Measurements from ENCODE around the gene ZBTB39. TPM values are rescaled to one million over a fixed set of nuclear protein-coding genes. Genes with fewer than 3 reads are reported as not detected.

The ZBTB39 gene
- polyA plus RNA-seq, 1 donor from 2014 or later = 6.4 TPM

GRCh38 chr12:57003395-57003794 is 3.0 kb downstream of the ZBTB39 start:
- no peaks in the 10 kb centered on the region for H4K20me1 ChIP-seq (ENCODE audit: insufficient read depth)
- TF ChIP-seq EP300 (conservative IDR thresholded peaks at IDR 0.05; ENCODE audit: poor library complexity, severe bottlenecking) (no peak), SMC3 (conservative IDR thresholded peaks at IDR 0.05; ENCODE audit: poor library complexity) (no peak), POLR2AphosphoS5 (IDR thresholded peaks at IDR 0.05) (no peak), EZH2 (IDR thresholded peaks at IDR 0.05; ENCODE audit: borderline replicate concordance, insufficient read depth, low read length, poor library complexity, severe bottlenecking) (no peak), MXI1 (conservative IDR thresholded peaks at IDR 0.05; ENCODE audit: poor library complexity, severe bottlenecking) (no peak), TAF1 (IDR thresholded peaks at IDR 0.05; ENCODE audit: low read depth) (no peak), RAD21 (conservative IDR thresholded peaks at IDR 0.05) (no peak)
- TF ChIP-seq, protein P1, sequence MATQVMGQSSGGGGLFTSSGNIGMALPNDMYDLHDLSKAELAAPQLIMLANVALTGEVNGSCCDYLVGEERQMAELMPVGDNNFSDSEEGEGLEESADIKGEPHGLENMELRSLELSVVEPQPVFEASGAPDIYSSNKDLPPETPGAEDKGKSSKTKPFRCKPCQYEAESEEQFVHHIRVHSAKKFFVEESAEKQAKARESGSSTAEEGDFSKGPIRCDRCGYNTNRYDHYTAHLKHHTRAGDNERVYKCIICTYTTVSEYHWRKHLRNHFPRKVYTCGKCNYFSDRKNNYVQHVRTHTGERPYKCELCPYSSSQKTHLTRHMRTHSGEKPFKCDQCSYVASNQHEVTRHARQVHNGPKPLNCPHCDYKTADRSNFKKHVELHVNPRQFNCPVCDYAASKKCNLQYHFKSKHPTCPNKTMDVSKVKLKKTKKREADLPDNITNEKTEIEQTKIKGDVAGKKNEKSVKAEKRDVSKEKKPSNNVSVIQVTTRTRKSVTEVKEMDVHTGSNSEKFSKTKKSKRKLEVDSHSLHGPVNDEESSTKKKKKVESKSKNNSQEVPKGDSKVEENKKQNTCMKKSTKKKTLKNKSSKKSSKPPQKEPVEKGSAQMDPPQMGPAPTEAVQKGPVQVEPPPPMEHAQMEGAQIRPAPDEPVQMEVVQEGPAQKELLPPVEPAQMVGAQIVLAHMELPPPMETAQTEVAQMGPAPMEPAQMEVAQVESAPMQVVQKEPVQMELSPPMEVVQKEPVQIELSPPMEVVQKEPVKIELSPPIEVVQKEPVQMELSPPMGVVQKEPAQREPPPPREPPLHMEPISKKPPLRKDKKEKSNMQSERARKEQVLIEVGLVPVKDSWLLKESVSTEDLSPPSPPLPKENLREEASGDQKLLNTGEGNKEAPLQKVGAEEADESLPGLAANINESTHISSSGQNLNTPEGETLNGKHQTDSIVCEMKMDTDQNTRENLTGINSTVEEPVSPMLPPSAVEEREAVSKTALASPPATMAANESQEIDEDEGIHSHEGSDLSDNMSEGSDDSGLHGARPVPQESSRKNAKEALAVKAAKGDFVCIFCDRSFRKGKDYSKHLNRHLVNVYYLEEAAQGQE (IDR thresholded peaks at IDR 0.05; ENCODE audit: borderline replicate concordance) = no peak
- TF ChIP-seq, protein P2, sequence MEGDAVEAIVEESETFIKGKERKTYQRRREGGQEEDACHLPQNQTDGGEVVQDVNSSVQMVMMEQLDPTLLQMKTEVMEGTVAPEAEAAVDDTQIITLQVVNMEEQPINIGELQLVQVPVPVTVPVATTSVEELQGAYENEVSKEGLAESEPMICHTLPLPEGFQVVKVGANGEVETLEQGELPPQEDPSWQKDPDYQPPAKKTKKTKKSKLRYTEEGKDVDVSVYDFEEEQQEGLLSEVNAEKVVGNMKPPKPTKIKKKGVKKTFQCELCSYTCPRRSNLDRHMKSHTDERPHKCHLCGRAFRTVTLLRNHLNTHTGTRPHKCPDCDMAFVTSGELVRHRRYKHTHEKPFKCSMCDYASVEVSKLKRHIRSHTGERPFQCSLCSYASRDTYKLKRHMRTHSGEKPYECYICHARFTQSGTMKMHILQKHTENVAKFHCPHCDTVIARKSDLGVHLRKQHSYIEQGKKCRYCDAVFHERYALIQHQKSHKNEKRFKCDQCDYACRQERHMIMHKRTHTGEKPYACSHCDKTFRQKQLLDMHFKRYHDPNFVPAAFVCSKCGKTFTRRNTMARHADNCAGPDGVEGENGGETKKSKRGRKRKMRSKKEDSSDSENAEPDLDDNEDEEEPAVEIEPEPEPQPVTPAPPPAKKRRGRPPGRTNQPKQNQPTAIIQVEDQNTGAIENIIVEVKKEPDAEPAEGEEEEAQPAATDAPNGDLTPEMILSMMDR (IDR thresholded peaks at IDR 0.05; ENCODE audit: poor library complexity, severe bottlenecking) = no peak

GRCh38 chr12:57001448-57001906 is 4.9 kb downstream of the ZBTB39 start:
- Histone ChIP-seq H3K4me2 (ENCODE audit: low read length) (no peak overlapping the region), H3K9me3 (ENCODE audit: low read length) (no peaks in the 10 kb centered on the region), H3K9ac (ENCODE audit: low read length) (no peak overlapping the region), H4K20me1 (ENCODE audit: insufficient read depth) (no peaks in the 10 kb centered on the region), H3K27me3 (ENCODE audit: insufficient read depth, low read depth, low read length) (no peaks in the 10 kb centered on the region), H3K27ac (ENCODE audit: low read length) (no peak overlapping the region), H3F3A (ENCODE audit: insufficient read depth, low read length, poor library complexity, severe bottlenecking) (no peaks in the 10 kb centered on the region), H3K4me3 (ENCODE audit: low read length) (no peak overlapping the region), H3K79me2 (replicated peaks; ENCODE audit: insufficient read depth, low read length) (peaks cover 51% of the 10 kb centered on the region), H2AFZ (ENCODE audit: low read depth, low read length) (no peak overlapping the region), H3K36me3 (ENCODE audit: insufficient read depth, low read length) (no peaks in the 10 kb centered on the region), H3K9me2 (ENCODE audit: insufficient read depth, low read length) (no peaks in the 10 kb centered on the region)
- TF ChIP-seq, protein P2 (IDR thresholded peaks at IDR 0.05; ENCODE audit: poor library complexity, severe bottlenecking) = peak; percentile 50
- TF ChIP-seq EZH2 (IDR thresholded peaks at IDR 0.05; ENCODE audit: borderline replicate concordance, insufficient read depth, low read length, poor library complexity, severe bottlenecking) (no peak), RAD21 (conservative IDR thresholded peaks at IDR 0.05) (no peak), MXI1 (conservative IDR thresholded peaks at IDR 0.05; ENCODE audit: poor library complexity, severe bottlenecking) (no peak), TAF1 (IDR thresholded peaks at IDR 0.05; ENCODE audit: low read depth) (no peak), POLR2AphosphoS5 (IDR thresholded peaks at IDR 0.05) (no peak), SMC3 (conservative IDR thresholded peaks at IDR 0.05; ENCODE audit: poor library complexity) (peak; percentile 26), EP300 (conservative IDR thresholded peaks at IDR 0.05; ENCODE audit: poor library complexity, severe bottlenecking) (no peak)
- TF ChIP-seq, protein P1 (IDR thresholded peaks at IDR 0.05; ENCODE audit: borderline replicate concordance) = no peak

More at GRCh38 chr12:57003395-57003794, 3.0 kb downstream of the ZBTB39 start:
- Histone ChIP-seq H3K79me2 (replicated peaks; ENCODE audit: insufficient read depth, low read length) (peaks cover 51% of the 10 kb centered on the region), H2AFZ (ENCODE audit: low read depth, low read length) (no peak overlapping the region), H3K4me3 (ENCODE audit: low read length) (no peak overlapping the region), H3K9ac (ENCODE audit: low read length) (no peak overlapping the region), H3K27ac (ENCODE audit: low read length) (no peak overlapping the region), H3K4me2 (ENCODE audit: low read length) (no peak overlapping the region), H3K9me2 (ENCODE audit: insufficient read depth, low read length) (no peaks in the 10 kb centered on the region), H3F3A (ENCODE audit: insufficient read depth, low read length, poor library complexity, severe bottlenecking) (no peaks in the 10 kb centered on the region), H3K9me3 (ENCODE audit: low read length) (no peaks in the 10 kb centered on the region), H3K27me3 (ENCODE audit: insufficient read depth, low read depth, low read length) (no peaks in the 10 kb centered on the region), H3K36me3 (ENCODE audit: insufficient read depth, low read length) (no peaks in the 10 kb centered on the region)
